Stimulated activated CD4-positive, alpha-beta T cell treated with anti-CD3 and anti-CD28 coated beads, Interleukin-15, amount 100 ng/mL, for 24 hours (primary cell): Measurements from ENCODE around the gene PPM1H.

Experiments used
- DNase-seq: peaks from one replicate; pipeline ENCODE4 v3.0.0-alpha.2; 2020

Gene PPM1H

DNA sequence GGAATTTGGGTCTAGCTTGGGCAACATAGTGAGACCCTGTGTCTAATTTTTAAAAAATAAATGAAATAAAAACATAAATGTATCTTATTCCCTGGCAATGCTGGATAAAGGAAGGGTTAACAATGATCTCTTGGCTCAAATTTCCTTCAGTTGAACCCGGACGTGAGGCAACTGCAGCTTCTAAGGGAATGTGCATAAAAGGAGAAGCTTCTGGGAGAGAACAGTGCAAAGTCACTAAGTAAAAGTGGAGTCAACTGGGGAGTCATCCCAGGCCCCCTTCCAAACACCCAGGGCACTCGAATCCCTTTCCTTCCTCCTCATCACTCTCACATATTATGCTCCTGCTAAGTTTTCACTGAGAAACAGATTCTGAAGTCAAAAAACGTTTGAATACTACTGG is 147.3 kb downstream of the PPM1H start:
- no peak for DNase-seq

DNA sequence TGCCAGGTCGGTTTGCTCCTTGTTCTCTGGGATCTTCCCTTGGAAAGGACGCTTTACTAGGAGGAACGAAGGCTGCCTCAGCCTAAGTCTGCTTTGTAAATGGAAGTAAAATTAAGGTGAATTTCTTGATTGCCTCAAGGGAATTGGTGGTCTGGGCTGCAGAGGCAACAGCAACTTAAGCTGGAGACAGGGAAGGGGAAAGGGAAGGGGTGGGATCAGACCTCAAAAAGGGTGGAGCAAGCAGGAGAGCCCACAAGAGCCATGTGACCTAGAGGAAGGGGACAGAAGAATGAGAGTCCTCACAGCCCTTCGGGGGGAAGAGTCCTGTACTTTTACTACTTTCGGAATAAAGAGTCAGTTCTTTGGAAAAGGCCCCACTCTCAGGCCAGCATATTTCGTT is 147.9 kb downstream of the PPM1H start:
- DNase-seq, result no peak

DNA sequence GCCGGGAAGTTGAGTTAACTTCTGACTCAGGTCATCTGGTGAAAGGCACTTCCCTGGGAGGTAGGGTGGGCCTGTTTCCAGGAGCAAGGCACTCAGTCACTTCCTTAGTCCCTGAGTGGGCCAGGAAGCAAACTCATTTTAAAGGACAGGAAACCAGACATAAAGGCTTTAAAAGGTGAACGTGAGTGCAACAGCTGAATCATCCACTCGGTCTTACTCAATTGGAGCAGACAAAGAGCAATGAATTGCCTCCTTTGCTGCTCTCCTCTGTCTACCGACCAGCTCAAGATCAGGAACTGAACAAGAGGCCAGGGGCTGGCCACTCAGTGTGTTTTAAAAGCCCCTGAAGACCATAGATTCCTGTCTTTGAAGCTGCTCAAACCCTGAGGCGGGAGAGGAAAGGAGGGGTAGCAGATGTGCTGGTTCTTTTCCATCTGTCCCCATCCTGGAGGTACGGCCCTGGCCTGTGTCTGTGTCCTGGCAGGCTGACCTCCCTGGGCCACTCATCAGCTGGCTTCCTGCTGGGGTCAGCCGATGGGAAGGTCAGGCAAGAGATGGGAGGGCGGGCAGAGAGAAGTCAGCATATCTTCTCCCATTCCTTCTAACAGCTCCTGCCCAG is 148.9 kb downstream of the PPM1H start:
- peak; percentile 7 for DNase-seq

- no peak for DNase-seq
Measured at GRCh38 chr12:62784576-62784975, 150.4 kb downstream of the PPM1H start.

- no peak for DNase-seq
Measured at GRCh38 chr12:62783881-62784280, 151.1 kb downstream of the PPM1H start.

DNA sequence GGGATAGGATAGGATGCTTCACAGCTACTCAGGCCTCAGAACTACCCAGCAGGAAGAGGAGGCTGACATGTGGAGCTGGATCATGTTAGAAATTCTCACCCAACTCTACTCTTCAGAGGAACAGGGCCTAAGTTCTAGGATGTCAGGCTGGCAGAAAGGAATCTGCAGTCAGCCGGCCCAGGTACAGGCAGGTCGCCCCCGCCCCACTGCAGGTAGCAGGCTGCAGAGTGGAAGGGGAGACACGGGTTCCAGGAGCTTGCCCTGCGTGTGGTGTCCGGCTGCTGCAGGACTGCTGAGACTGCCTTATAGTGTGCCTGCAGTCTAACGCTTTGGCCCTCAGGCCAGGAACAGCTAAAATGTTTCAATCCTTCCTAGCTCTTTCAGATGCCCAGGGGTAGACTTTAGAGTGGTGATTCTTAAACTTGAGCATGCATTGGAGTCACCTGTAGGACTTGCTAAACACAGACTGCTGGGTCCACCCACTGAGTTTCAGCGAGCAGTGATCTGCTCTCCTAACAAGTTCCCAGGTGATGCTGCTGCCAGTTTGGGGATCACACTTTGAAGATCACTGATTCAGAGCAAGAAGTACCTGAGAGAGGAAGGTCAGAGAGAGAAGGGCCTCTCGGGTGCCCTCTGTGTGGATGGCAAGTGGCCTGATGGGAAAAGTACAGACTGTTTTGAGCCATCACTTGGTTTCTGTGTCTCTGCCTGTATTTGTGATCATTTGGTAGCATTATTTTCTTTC is 153.6 kb downstream of the PPM1H start:
- no peak for DNase-seq

GRCh38 chr12:62779488-62779887 is 155.5 kb downstream of the PPM1H start:
- no peak for DNase-seq

GRCh38 chr12:62778187-62778586 is 156.8 kb downstream of the PPM1H start:
- no peak for DNase-seq

DNA sequence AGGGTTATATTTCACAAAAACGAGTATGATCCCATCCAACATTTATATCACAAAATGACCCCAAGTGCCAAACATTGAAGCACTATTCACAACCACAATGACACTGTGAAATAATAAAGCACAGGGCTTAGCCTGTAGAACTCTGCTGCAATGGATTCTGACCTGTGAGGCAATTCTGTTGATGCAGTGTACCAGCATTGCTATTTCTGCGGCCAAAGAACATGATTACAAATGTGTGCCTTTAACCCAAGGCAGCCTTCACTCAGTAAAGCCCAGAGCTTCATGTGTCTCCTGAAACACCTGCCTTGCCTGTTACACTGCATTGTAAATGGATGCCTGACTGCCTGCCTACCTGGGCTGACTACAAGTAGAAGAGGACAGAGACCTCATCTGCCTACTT is 158.0 kb downstream of the PPM1H start:
- DNase-seq, result no peak

- DNase-seq, result no peak
Measured at GRCh38 chr12:62776575-62776974, 158.4 kb downstream of the PPM1H start.

- no peak for DNase-seq
Measured at GRCh38 chr12:62774794-62775193, 160.2 kb downstream of the PPM1H start.

- no peak for DNase-seq
Measured at GRCh38 chr12:62772416-62772955, 162.5 kb downstream of the PPM1H start.

GRCh38 chr12:62771828-62772227 is 163.1 kb downstream of the PPM1H start:
- DNase-seq, result no peak

DNA sequence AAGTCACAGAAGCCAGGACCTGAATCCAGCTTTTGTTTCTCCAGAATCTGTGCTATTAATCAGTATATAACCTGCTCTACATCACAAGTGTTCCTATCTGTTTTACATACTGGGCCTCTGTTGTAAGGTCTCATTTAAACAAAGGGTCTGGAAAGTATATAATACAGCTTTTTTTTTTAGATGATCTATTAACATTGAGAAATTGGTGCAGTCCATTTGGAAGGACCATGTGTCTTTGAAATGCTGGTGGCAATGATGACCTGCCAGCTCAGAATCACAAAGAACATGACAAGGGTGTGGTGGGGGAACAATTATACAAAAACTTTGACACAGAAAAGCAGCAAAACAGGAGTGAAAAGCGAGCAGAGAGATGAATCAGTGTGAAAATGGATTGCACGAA is 164.6 kb downstream of the PPM1H start:
- DNase-seq, result no peak

GRCh38 chr12:62769076-62769619 is 165.8 kb downstream of the PPM1H start:
- no peak for DNase-seq

GRCh38 chr12:62767946-62768345 is 167.0 kb downstream of the PPM1H start:
- DNase-seq, result peak; percentile 54

- DNase-seq, result no peak
Measured at GRCh38 chr12:62767496-62767895, 167.5 kb downstream of the PPM1H start.

- DNase-seq, result no peak
Measured at GRCh38 chr12:62766496-62766895, 168.5 kb downstream of the PPM1H start.

GRCh38 chr12:62763861-62764645 is 170.9 kb downstream of the PPM1H start:
- no peak for DNase-seq

DNA sequence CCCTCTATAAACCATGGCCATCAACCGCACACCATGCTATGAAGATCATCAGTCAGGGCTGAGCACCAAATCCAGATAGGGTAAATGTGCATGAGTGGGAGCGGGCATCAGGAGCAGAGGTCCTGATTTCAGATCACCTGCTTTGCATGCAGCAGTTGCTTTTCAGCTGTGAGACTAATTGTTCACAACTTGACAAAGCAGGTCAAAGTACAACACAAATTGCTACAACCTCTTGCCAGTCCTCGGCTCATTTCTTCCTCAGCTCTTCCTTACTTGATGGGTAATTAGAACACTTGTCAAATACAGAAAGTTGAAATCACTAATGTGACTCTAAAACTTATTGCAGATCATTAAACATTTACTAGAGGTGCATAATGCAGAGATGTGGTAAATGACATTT is 171.6 kb downstream of the PPM1H start:
- DNase-seq, result no peak

GRCh38 chr12:62762645-62763044 is 172.3 kb downstream of the PPM1H start:
- no peak for DNase-seq

DNA sequence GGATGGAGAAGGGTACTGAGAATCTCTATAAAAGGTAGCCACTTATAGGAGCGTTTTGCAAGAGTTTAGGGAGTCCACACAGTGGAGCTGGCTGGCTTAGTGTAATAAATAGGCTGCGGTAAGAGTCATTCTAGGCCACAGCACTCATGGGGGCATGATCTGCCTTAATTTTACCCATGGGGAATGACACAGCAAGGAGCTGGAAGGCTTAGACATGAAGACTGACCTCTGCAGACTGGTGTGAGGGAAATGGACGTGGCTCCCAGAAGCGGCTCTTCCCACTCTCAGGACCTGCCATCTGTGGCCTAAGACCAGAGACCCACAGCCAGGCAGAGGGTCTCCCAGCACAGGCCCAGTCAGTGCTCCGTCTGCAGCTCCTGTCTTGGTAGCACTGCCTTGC is 173.3 kb downstream of the PPM1H start:
- no peak for DNase-seq

- DNase-seq, result no peak
Measured at GRCh38 chr12:62760779-62761178, 174.2 kb downstream of the PPM1H start.
